Retinal pigment epithelial cell (primary cell): Measurements from ENCODE around the gene GFPT2.

Experiments
- DNase-seq: peaks from one replicate; pipeline ENCODE4 v3.0.0-alpha.2; 2010; ENCODE audit warnings: low read depth
- H3K4me3 ChIP-seq: 2 replicates; pipeline ENCODE4 v1.5.1; 2011; ENCODE audit warnings: mild to moderate bottlenecking, low read length, control low read depth, moderate library complexity
- TF ChIP-seq, protein P1 (sequence below): conservative IDR thresholded peaks from 2 replicates; pipeline ENCODE4 v1.5.1; 2011; ENCODE audit warnings: low read depth, low read length, control low read depth, inconsistent platforms

The GFPT2 gene

GRCh38 chr5:180297587-180298282, 55.4 kb downstream of the GFPT2 start:
- H3K4me3 ChIP-seq, result no peak overlapping the region
- TF ChIP-seq, protein P1, sequence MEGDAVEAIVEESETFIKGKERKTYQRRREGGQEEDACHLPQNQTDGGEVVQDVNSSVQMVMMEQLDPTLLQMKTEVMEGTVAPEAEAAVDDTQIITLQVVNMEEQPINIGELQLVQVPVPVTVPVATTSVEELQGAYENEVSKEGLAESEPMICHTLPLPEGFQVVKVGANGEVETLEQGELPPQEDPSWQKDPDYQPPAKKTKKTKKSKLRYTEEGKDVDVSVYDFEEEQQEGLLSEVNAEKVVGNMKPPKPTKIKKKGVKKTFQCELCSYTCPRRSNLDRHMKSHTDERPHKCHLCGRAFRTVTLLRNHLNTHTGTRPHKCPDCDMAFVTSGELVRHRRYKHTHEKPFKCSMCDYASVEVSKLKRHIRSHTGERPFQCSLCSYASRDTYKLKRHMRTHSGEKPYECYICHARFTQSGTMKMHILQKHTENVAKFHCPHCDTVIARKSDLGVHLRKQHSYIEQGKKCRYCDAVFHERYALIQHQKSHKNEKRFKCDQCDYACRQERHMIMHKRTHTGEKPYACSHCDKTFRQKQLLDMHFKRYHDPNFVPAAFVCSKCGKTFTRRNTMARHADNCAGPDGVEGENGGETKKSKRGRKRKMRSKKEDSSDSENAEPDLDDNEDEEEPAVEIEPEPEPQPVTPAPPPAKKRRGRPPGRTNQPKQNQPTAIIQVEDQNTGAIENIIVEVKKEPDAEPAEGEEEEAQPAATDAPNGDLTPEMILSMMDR, result no peak
- no peak for DNase-seq

GRCh38 chr5:180296771-180297170, 56.4 kb downstream of the GFPT2 start:
- DNase-seq, result no peak
- no peak overlapping the region for H3K4me3 ChIP-seq
- TF ChIP-seq, protein P1, result no peak

DNA sequence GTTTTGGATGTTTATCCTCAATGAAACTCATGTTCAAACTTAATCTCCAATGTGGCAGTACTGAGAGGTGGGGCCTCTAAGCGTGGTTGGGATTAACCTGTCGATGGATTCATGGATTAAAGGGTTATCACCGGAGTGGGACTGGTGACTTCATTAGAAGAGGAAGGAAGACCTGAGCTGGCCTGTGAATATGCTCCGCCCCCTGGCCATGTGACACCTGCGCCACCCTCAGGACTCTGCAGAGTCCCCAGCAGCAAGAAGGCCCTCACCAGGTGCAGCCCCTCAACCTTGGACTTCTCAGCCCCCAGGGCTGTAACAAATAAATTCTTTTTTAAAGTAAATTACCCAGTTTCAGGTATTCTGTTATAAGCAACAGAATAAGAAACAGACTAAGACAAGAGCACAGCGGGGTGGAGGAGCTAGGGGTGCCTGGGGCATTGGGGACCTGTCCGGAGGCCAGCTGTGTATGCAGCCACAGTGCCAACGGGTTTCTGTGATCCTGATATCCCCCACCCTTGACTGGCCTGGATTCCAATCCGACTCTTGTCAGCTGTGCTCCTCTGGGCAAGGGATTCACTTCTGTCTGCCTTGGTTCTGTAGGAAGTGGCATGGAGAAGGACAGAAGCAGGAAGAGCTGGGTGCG, 58.1 kb downstream of the GFPT2 start:
- TF ChIP-seq, protein P1, result no peak
- no peak overlapping the region for H3K4me3 ChIP-seq

GRCh38 chr5:180294411-180294810, 58.7 kb downstream of the GFPT2 start:
- DNase-seq, result no peak
- H3K4me3 ChIP-seq, result no peak overlapping the region
- TF ChIP-seq, protein P1, result no peak

More for the DNA sequence above, 58.1 kb downstream of the GFPT2 start:
- DNase-seq, result no peak

GRCh38 chr5:180291943-180292831, 60.9 kb downstream of the GFPT2 start, which contains the start of gene MAPK9:
MAPK9 (minus strand) TSS chr5:180292083; CDS start chr5:180280561, 11,522 bp downstream.
- TF ChIP-seq, protein P1, result no peak
- peak within 1 kb of the TSS; percentile 75 for H3K4me3 ChIP-seq
- DNase-seq, result peak; percentile 27

DNA sequence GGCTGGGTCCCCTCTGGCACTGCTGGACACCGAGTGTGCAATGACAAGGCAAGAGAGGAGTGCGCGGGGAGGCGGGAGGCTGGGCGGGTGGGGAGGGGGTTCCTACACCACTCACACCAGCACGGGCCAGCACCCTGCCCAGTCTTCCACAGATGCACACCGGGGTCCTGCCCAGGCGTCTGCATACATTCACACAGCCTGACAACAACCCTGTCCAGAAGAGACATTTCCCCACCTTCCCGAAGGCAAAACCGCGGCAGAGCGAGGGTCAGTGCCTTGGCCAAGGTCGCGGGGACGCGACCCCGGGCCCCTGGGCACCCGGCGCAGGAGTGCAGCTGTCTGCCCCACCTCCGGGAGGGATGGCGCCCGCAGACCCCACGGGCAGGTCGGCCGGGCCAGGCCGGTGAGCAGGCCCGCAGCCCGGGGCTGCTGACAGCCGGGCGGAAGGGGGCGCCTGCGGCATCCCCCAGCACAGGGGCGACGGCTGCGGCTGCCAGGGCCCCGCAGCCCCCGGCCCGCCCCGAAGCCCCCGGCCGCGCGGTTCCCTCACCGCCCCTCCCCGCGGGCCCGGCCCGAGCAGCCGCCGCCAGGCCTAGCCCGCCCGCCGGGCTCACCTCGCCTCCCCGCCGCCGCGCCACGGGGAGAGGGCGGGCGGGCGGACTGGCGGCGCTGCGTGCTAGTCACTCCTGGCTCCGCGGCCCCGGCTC, 61.7 kb downstream of the GFPT2 start:
- TF ChIP-seq, protein P1, result peak; percentile 21
- H3K4me3 ChIP-seq, result peak overlapping the region; percentile 75
- DNase-seq, result no peak
